NCI-H2196 treated with DMSO at 0.1 percent for 48 hours (cell line): ENCODE results near the gene HAL.
"Not testable (repeated sequence)": the region's sequence is repeated elsewhere in the genome, so short reads cannot be mapped to it uniquely, and the experiment has no call there.

Experiments used
- DNase-seq: peaks from one replicate; lab custom pipeline; 2025; ENCODE audit not compliant: unreplicated experiment; lab: John Stamatoyannopoulos, UW

The HAL gene

DNA sequence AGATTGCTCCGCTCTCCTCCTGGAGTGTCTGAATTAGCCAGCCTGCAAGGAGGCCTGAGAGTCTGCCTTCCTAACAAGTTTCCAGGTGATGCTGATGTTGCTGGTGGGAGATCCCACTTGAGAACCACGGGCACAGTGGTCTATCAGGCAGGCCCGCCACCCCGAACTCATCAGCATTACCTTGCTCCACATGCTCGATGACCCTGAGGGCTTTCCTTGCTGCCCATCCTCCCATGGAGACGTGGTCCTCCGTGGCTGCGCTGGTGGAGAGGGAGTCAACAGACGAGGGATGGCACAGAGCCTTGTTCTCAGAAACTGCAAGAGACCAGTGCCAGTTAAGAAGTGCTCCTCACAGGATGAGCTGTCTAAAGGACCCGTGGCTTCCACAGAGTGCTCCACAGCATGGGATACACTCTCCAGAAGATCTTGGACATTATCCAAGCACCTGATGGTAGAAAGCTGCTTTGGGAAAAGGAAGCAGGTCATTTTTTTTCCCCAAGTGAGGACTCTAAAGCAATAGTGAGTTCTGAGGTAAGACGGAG lies 18.3 kb downstream of the HAL start:
- DNase-seq, result no peak

DNA sequence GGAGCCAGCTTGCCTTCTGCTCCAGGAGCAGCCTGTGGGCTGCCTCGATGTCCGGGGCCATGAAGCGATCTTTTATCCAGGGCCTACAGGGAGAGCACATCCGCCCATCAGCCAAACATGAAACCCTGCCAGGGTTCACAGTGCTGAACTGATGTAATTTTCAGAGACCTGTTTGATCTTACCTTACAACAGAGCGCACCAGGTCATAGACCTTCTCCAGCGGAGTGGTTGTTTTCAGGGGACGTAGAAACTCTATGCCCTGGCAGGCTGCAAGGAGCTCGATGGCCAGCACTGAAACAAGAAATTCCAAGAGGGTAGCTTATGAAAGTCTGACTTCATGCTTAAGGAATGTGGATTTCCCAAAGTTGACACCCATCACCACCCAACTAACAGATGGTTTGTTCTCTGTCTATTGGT lies 19.7 kb downstream of the HAL start:
- no peak for DNase-seq

GRCh38 chr12:95975491-95975890 lies 20.7 kb downstream of the HAL start:
- no peak for DNase-seq

GRCh38 chr12:95974358-95974757 lies 21.8 kb downstream of the HAL start:
- DNase-seq, result no peak

DNA sequence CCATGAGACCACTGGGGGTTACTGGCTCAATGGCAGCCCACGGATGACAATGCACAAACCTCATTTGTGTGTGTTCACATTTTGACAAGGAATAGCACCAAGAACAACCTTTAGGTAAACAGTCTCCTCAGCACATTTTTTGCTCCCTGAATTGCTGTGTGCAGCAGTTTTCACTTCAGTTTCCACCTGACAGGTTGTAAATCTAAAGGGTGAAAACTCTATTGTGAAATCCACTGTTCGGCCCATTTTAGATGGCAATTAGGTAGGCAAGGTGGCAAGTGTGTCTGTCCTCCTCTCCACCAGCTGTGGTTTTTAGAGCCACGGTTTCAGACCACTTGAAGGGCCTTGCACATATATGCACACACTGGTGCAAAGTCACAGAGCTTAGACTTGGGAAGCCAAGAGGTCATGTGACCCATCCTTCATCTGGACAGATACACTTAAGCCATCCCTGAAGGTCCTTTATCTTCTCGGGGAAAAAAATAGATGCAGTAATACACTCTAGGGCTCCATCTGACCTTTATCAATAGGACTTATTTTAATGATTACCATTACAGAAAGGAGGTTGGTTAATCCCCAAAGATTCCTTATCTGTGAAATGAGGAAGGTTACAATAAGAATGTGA lies 23.2 kb downstream of the HAL start:
- no peak for DNase-seq

DNA sequence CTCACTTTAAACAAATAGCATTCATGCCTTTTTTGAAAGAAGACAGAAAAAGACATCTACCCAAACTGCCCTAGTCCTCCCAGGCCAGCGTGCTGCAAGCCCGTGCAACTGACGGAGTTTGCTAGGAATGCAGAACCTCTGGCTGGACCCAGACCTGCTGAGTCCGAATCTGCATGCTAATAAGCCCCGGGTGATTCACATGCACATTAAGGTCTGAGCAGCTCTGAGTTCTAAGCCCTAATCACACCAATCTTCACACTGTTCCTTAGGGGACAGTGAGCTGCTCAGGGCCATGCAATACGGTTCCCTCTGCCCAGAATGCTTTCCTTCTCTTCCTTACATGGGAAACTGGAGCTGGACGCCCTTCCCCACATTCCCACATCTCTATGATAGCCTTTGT lies 25.2 kb downstream of the HAL start:
- DNase-seq, result no peak

DNA sequence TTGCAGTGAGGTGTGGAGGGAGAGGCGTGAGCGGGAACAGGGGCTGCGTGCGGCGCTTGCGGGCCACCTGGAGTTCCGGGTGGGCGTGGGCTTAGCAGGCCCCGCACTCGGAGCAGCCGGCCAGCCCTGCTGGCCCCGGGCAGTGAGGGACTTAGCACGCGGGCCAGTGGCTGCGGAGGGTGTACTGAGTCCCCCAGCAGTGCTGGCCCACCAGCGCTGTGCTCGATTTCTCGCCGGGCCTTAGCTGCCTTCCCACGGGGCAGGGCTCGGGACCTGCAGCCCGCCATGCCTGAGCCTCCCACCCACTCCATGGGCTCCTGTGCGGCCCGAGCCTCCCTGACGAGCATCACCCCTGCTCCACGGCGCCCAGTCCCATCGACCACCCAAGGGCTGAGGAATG lies 27.0 kb downstream of the HAL start:
- DNase-seq, result not testable (repeated sequence)

GRCh38 chr12:95967301-95967700 lies 28.8 kb downstream of the HAL start:
- no peak for DNase-seq

DNA sequence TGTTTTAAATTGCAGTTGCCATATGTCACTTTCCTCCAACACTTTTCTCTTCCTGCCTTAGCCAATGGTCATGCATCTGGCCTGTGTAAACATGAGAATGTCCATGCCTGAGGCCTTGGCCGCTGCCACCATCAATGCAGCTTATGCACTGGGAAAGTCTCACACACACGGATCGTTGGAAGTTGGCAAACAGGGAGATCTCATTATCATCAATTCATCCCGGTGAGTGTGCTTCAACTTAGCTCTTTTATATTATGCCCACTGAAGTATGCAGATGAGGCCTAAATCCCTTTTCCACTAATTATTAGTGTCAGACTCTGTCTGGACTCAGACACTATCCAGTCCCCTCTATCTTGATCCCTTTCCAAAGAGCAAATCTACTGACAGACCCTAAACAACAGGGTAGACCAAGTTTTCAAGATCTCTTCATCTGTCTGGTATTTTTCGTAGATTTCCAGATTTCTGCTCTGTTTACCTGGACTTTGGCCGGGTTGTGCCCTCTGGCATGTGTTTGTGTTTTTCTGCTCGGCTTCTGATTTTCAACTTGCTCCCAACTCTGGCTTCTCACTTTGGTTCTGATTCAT lies 29.8 kb downstream of the HAL start:
- no peak for DNase-seq

GRCh38 chr12:95963096-95963495 lies 33.0 kb downstream of the HAL start:
- DNase-seq, result no peak

GRCh38 chr12:95962222-95962621 lies 33.9 kb downstream of the HAL start:
- no peak for DNase-seq

GRCh38 chr12:95960241-95960640 lies 35.9 kb downstream of the HAL start:
- no peak for DNase-seq

DNA sequence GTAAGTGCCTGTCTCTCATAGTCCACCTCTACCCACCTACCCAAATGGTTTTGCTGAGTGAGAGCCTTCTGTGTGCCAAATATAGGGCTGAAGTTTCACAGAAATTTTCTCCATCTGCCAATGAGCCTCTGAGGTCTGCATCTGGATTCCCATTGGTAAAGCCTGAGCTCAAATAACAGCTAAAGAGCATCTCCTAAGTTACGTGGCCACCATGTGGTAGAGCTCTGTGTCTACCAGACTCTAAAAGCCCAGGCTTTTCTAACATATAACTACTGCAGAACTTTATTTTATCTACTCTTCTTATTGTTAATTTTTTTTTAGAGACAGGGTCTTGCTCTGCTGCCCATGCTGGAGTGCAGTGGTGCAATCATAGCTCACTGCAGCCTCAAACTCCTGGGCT lies 37.0 kb downstream of the HAL start:
- no peak for DNase-seq

DNA sequence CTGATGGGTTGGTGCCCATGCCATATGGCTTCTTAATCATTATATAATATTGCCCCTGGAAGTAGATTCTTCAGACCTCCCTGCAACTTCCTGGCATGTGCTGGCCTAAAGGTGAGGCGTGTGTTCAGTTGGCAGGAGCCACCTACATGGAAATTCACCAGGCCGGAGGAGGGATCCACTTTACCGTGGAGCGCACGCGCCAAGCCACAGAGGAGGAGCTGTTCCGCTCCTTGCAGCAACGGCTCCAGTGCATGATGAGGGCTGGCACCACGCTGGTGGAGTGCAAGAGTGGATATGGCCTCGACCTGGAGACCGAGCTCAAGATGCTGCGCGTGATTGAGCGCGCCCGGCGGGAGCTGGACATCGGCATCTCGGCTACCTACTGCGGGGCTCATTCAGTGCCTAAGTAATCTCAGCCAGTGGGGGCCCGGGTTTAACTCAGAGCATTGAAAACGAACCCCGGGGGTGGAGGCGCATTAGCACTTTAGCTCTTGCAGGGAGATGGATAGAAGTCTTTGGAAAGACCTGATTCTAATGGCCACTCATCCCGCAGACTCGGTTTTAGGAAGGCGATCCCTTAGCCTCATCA lies 39.5 kb downstream of the HAL start:
- no peak for DNase-seq

DNA sequence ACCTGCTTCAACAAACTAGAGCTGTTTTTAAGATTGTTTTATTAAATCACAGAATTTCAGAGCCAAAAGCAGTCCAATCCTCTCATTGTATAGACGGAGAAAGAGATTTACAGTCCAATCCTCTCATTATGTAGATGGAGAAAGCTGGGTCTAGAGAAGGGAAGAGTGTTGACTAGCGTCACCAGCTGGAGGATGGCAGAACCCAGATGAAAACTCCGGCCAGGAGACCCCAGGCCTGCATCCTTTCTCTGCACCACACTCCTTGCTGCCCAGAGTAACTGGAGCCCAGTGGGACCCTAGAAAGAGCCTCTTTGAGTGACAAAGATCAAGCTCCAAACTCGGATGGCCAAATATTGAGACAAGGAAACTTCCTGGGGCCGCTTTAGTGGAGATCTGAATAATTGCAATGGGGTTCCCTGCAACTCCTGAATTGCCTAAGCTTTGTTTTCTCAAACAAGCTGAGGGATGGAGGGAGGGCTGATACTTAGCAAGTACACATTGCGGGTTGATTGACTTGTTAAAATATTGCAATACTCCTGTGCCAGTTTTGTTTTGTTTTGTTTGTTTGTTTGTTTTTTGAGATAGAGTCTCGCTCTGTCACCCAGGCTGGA lies 40.5 kb downstream of the HAL start:
- no peak for DNase-seq

DNA sequence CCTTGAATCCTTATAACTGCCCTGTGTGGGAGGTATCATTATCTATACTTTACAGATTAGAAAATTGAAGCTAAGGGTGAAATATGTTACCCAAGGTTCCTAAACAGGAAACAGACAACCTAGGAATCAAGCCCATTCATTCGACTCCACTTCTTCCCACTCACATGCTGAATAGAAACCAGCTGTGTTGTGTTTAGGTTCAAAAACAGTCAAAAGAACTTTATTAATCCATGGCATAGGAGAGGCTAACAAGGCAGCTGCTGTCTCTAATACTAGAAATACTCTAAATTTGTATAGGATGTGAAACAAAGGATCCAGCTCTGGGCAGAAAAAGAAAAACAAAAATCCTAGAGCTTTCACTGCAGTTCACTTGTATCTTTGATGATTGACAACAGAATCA lies 43.1 kb downstream of the HAL start:
- DNase-seq, result no peak

DNA sequence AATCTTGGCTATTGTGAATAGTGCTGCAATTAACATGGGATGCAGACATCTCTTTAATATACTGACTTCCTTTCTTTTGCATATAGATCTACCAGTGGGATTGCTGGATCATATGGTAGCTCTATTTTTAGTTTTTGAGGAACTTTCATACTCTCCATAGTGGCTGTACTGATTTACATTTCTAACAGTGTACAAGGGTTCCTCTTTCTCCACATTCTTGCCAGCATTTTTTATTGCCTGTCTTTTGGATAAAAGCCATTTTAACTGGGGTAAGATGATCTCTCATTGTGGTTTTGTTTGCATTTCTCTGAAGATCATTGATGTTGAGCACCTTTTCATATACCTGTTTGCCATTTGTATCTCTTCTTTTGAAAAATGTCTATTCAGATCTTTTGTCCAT lies 44.6 kb downstream of the HAL start:
- DNase-seq, result no peak

DNA sequence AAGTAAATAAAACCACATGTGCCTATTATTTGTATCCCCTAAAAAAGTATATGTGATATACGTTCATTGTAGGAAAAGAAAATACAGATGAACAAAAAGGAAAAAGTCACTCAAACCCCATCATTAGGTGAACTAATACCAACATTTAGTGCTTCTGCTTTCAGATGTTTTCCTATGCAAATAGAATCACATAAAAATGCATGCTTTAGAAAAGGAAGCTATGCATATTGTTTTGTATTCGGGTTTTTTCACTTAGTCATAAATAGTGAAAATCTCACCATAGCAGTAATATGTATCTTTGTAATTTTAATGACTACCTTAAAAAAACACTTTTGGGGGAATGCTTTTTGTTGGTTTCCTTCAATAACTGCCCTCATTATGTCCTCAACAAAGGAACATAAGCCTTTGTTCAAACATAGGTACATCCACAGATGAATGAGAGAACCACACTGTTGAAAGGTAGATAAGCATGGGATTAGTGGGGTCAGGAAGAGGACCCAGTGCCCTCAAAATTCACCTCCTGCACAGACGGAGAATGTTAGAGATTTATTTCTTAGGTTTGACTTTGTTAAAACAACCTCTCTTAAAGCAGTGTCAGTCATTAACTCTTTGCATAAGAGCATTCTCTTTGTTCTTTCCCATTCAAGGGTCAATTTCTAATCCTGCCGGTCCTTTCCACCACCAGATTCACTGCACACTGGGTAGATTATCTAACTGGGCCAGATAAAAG lies 46.5 kb downstream of the HAL start:
- DNase-seq, result no peak

DNA sequence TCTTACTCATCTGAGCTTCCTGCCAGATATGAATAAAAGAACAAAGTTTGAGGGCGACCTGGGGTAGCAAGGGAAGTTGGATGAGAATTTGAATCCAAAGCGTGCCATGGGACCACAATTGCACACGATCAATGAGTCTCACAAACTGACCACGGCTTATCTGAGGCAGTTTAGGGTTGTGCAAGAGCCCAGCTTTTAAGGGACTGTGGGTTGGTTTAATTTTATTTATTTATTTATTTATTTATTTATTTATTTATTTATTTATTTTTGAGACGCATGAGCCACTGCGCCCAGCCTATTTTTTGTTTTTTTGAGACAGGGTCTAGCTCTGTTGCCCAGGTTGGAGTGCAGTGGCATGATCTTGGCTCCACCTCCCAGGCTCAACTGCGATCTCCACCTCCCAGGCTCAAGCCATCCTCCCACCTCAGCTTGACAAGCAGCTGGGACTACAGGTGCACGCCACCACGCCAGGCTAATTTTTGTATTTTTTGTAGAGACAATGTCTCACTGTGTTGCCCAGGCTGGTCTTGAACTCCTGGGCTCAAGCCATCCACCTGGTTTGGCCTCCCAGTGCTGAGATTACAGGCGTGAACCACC lies 51.9 kb downstream of the HAL start:
- no peak for DNase-seq

GRCh38 chr12:95943330-95943842 lies 52.8 kb downstream of the HAL start, which contains the start of gene AMDHD1:
Gene AMDHD1, plus strand, starts transcription at chr12:95943331. Its CDS starts 68 bp downstream, at chr12:95943399.
- DNase-seq, result no peak
